GM18498 (cell line): ENCODE measurements around the gene CAMLG.

Experiments used
- ATAC-seq: cut with Tn5 transposase; IDR thresholded peaks from one replicate; pipeline ENCODE4 v1.9.1; 2021; ENCODE audit warnings: mild to moderate bottlenecking, moderate library complexity; ENCODE audit not compliant: unreplicated experiment

CAMLG gene

DNA sequence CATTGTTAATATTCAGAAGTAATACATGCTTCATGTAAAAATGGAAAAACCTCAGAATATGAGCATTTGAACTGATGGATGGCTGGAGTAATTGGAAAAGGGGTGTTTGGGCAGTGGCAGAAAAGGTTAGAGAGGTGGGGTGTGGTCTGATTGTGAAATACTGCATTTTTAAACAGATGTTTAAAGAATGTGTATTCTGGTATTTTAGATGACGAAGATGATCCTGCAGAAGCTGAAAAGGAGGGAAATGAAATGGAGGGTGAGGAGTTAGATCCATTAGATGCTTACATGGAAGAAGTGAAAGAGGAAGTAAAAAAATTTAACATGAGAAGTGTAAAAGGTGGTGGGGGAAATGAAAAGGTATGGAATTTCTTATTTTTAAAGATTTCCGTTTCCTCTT lies 39.0 kb downstream of the CAMLG start:
- no peak for ATAC-seq

DNA sequence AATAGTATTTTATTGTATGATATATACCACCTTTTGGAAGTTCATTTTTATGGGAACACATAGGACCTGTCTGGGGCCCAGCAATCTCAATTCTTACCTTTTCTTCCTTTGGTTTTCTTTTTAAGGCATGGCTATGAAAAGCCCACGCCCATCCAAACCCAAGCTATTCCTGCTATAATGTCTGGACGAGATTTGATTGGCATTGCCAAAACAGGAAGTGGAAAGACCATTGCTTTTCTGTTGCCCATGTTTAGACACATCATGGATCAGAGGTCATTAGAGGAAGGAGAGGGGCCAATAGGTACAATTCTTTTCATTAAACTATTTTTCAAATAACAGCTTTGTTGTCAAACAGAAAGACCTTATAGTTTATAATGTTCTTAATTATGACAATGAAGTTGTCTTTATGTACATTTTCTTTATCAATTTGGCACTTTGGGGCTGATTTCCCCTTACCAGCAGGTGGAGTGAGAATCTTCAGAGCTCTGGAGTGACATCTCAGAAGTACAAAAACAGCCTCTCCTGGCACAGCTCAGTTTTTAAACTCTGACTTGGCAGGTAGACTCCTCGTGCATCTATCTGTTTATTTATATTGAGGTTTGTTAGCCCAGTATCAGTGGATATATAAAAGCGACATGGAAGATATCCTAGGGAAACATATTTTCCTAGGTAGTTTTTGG lies 46.0 kb downstream of the CAMLG start:
- ATAC-seq = no peak

DNA sequence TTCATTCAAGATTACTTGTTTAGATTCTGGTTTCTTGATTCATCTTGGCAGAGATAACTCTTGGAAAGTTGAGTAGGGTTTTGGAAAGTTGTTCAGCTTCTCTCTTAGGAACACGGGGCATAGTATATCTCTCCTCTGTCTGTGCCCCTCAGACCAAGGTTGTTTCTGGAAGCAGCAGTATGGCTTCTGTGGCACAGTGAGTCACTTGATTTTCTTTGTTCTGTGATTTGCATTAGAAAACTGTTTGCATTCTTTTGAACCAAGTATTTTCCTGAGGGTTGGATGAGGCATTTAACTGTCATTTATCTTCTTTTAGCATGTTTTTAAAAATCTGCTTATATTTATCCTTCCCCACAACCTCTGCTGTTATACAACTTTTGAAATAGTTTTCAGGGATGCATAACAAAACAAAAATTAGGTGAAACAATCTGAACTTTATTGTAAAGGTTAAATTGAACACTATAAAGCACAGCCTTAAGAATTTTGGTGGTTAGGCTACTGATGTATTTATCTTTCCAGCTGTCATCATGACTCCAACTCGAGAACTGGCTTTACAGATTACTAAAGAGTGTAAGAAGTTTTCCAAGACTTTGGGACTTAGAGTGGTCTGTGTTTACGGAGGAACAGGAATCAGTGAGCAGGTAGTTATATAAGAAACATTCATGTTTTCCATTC lies 46.7 kb downstream of the CAMLG start:
- no peak for ATAC-seq

DNA sequence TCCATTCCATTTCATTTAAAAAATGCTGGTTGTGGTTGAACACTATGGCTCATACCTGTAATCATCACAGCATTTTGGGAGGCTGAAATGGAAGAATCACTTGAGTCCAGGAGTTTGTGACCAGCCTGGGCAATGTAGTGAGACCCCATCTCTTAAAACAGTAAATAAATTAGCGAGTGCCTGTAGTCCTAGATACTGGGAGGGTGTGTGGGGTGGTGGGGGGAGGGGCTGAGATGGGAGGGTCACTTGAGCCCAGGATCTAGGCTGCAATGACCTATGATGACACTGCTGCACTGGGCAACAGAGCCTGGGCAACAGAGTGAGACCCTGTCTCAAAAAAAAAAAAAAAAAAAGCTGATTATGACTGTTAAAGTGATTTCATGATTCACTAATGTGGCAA lies 49.3 kb downstream of the CAMLG start:
- no peak for ATAC-seq

DNA sequence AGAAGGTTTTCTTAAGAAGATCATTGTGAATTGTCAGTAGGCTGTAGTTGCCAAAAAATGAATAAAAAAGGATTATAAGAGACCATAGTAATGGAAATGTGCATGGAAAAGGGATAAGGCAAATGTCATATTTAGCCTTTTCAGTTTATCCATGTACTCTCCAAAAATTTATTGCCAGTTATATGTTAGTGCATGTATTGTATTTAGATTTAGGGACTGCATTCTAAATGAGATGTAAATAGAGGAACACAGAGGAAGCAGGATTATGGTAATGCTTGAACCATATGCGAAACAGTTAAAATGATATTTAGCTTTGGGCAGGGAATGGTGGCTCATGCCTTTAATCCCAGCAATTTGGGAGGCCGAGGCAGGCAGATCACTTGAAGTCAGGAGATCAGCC lies 53.2 kb downstream of the CAMLG start:
- ATAC-seq = no peak

DNA sequence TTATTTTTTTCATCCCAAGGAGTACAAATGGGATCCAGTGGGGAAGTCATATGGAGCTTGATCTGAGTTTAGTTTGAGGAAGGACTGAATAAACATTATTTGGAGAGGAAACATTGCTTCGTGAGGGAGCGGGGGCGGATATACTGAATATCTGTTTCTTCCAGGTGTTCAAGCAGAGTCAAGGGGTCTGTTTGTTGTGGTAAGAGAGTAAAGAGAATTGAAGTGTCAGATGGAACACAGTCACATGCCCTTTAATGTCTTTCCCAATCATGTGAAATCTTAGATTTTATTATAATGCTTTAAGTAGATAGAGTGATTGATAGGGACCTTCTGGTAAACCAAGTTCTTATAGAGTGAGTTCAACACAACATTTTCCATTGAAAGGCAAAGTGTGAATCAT lies 53.9 kb downstream of the CAMLG start:
- no peak for ATAC-seq

DNA sequence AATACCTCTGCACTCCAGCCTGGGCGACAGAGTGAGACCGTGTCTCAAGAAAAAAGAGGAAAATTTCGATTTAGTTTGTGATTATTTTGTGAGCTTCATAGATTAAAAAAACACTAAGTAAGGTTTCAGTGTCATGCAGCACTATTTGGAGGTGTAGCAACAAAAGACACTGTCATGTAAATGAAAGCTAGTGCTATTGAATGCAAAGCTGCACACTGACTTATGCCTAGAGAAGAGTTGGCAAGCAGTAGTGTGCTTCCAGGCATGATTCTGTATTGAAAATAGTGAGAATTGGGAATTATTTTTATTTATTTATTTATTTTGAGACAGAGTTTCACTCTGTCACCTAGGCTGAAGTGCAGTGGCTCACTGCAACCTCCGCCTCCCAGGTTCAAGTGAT lies 54.8 kb downstream of the CAMLG start:
- ATAC-seq = no peak

DNA sequence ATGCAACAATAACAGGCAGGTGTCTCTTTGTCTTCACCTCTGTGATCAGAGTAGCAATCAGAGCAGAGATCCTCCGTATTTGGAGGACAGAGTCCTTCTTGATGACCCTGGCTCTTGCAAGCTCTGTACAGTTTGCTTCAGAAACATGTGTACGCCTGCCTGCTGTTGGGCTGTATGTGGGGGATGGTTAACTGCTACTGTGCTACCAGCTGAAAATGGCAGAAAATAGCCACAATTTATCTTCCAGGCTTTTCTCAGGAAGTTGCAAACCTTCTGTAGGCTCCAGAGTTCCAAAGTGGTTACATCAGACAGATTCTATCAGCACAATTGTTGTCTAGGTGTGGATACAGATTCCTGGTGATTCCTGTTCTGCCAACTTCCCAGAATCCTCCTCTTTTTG lies 55.7 kb downstream of the CAMLG start:
- ATAC-seq = no peak

DNA sequence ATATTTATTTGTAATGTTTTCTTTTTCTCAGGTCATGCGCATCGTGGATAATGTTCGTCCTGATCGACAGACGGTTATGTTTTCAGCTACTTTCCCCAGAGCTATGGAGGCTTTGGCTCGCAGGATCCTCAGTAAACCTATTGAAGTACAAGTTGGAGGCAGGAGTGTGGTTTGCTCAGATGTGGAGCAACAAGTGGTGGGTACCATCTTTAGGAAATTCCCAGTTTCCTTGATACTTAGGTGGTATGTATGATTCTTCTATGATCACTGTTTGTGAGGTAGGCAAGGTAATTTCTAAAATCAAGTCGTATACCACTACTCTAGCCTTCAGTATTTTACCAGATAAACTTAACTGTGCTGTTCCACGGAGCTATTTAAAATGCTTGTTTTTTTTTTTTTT lies 56.5 kb downstream of the CAMLG start:
- ATAC-seq = no peak

DNA sequence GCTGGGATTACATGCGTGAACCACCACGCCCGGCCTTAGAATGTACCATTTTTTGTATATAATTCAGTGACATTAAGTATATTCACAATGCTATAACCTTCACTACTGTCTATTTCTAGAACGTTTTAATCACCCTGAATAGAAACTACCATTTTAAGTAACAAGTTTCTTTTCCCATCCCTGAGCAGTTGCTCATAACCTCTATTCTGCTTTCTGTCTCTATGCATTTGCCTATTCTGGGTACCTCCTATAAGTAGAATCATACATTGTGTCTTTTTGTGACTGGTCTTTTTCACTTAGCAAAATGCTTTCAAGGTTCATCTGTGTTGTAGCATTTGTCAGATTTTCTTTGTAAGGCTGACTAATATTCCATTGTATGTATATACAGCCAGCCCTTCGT lies 60.1 kb downstream of the CAMLG start:
- ATAC-seq = no peak
